HepG2 (cell line): ENCODE data around the gene UQCR11. TPM values are rescaled to one million over a fixed set of nuclear protein-coding genes. Genes with fewer than 3 reads are reported as not detected.

Source experiments
- ATAC-seq: fragments of 200-7000 bp; cut with Tn5 transposase; 3 replicates; pipeline ENCODE4 v1.9.1; 2020; ENCODE audit warnings: mild to moderate bottlenecking, moderate library complexity
- BruUV-seq: library from RNA; stranded (reverse); fragments of 400-500 nt; replicated peaks from 2 replicates; lab custom pipeline; 2021; lab: Mats Ljungman, UMichigan
- CTCF ChIA-PET: fragments of 300-600 bp; formaldehyde crosslinking; extraction: SDS; loops from one replicate; lab custom pipeline; 2021; ENCODE audit warnings: low total read pairs, inconsistent platforms, low intra/inter-chr PET ratio; lab: Yijun Ruan, JAX
- POLR2A ChIA-PET: fragments of 350-600 bp; sonication (Branson Sonifier 250); formaldehyde crosslinking; loops from one replicate; lab custom pipeline; 2020; ENCODE audit warnings: antibody characterized with exemption, inconsistent platforms; lab: Yijun Ruan, JAX
- DNase-seq: peaks from one replicate; pipeline ENCODE4 v3.0.0-alpha.2; 2015; ENCODE audit warnings: low spot score
- FAIRE-seq: peaks from 3 replicates; lab custom pipeline; 2011; peaks lifted over from hg19 to GRCh38; lab: Jason Lieb, UNC
- H2AFZ ChIP-seq: one replicate; pipeline ENCODE4 v1.6.1; 2011; ENCODE audit warnings: low read length, inconsistent platforms
- H3K27ac ChIP-seq: fragments of 300-600 bp; 3 replicates; pipeline ENCODE4 v1.8.0; 2011; ENCODE audit warnings: mixed run types, mild to moderate bottlenecking, mixed read lengths, low read length, inconsistent platforms; ENCODE audit not compliant: insufficient read depth; ENCODE audit errors: extremely low read length
- H3K27me3 ChIP-seq, 2 experiments: fragments of 200-600 bp in 1 of 2; 2 replicates in 1 of 2; 3 replicates in 1 of 2; pipeline versions ENCODE4 v1.6.0 to v1.8.0; 2011; ENCODE audit warnings: low read length in 2 of 2, mild to moderate bottlenecking in 2 of 2, moderate library complexity in 2 of 2, inconsistent platforms in 1 of 2; ENCODE audit not compliant: insufficient read depth in 2 of 2, control insufficient read depth in 1 of 2
- H3K36me3 ChIP-seq, 2 experiments: fragments of 200-600 bp in 1 of 2; replicated peaks in 1 of 2; 2 replicates in 1 of 2; 3 replicates in 1 of 2; pipeline versions ENCODE4 v1.5.1 to v1.8.0; 2011; ENCODE audit warnings: low read length in 2 of 2, inconsistent platforms in 1 of 2; ENCODE audit not compliant: insufficient read depth in 2 of 2, control insufficient read depth in 1 of 2
- H3K4me1 ChIP-seq: 2 replicates; pipeline ENCODE4 v1.5.1; 2012; ENCODE audit warnings: low read length, inconsistent platforms; ENCODE audit not compliant: insufficient read depth
- H3K4me2 ChIP-seq: 2 replicates; pipeline ENCODE4 v1.6.0; 2011; ENCODE audit warnings: low read depth, low read length, inconsistent platforms
- H3K4me3 ChIP-seq, 3 experiments: fragments of 200-600 bp in 1 of 3; sonication (generic), shearing (Covaris generic) in 1 of 3; replicated peaks in 1 of 3; 2 replicates each; pipeline ENCODE4 v1.5.1; 2011 to 2016; ENCODE audit warnings: low read length in 3 of 3, inconsistent platforms in 2 of 3, low read depth in 2 of 3, mild to moderate bottlenecking in 2 of 3, control low read depth in 1 of 3, mixed read lengths in 1 of 3; ENCODE audit not compliant: insufficient read depth in 1 of 3
- H3K79me2 ChIP-seq: one replicate; pipeline ENCODE4 v1.6.1; 2011; ENCODE audit warnings: low read length, inconsistent platforms; ENCODE audit not compliant: insufficient read depth
- H3K9ac ChIP-seq: 2 replicates; pipeline ENCODE4 v1.6.0; 2011; ENCODE audit warnings: mild to moderate bottlenecking, low read depth, low read length, inconsistent platforms; ENCODE audit not compliant: insufficient read depth
- H3K9me3 ChIP-seq: 2 replicates; pipeline ENCODE4 v1.5.1; 2012; ENCODE audit warnings: mild to moderate bottlenecking, low read length
- H4K20me1 ChIP-seq: 2 replicates; pipeline ENCODE4 v1.6.0; 2011; ENCODE audit warnings: inconsistent platforms, mild to moderate bottlenecking, low read length, moderate library complexity; ENCODE audit not compliant: insufficient read depth
- AGO2 ChIP-seq: fragments of 200-400 bp; formaldehyde crosslinking; optimal IDR thresholded peaks from 2 replicates; pipeline ENCODE3; 2017; ENCODE audit warnings: mild to moderate bottlenecking, low read depth, low read length, moderate library complexity
- DBP ChIP-seq: sonication (generic); formaldehyde crosslinking; IDR thresholded peaks from 2 replicates; pipeline ENCODE4 v1.4.0; 2020; ENCODE audit warnings: missing genetic modification reagents; ENCODE audit errors: not compliant biosample characterization
- FUBP1 ChIP-seq: sonication (generic); formaldehyde crosslinking; IDR thresholded peaks from 2 replicates; pipeline ENCODE4 v1.5.1; 2020; ENCODE audit warnings: missing genetic modification reagents, mild to moderate bottlenecking, borderline replicate concordance
- HCFC1 ChIP-seq: fragments of 150-350 bp; IDR thresholded peaks from 2 replicates; pipeline ENCODE4 v1.6.1; 2014; ENCODE audit warnings: low read depth, low read length
- HDAC1 ChIP-seq: sonication (generic); formaldehyde crosslinking; IDR thresholded peaks from 2 replicates; pipeline ENCODE4 v1.5.1; 2020; ENCODE audit warnings: mild to moderate bottlenecking, missing genetic modification reagents
- PHB2 ChIP-seq: fragments of 450-650 bp; IDR thresholded peaks from 2 replicates; pipeline ENCODE4 v1.6.1; 2018; ENCODE audit not compliant: partially characterized antibody
- RFX1 ChIP-seq: fragments of 450-650 bp; IDR thresholded peaks from 2 replicates; pipeline ENCODE4 v1.6.1; 2017
- SSRP1 ChIP-seq: IDR thresholded peaks from 2 replicates; pipeline ENCODE4 v1.6.1; 2016; ENCODE audit warnings: control low read depth
- THAP8 ChIP-seq: sonication (generic); formaldehyde crosslinking; IDR thresholded peaks from 2 replicates; pipeline ENCODE4 v1.5.1; 2020; ENCODE audit warnings: missing genetic modification reagents, mild to moderate bottlenecking, borderline replicate concordance
- ZBTB44 ChIP-seq: sonication (generic); formaldehyde crosslinking; IDR thresholded peaks from 2 replicates; pipeline ENCODE4 v1.4.0; 2020; ENCODE audit warnings: missing genetic modification reagents
- ZNF101 ChIP-seq: sonication (generic); formaldehyde crosslinking; IDR thresholded peaks from 2 replicates; pipeline ENCODE4 v1.4.0; 2020; ENCODE audit warnings: mild to moderate bottlenecking, low read depth, missing genetic modification reagents, borderline replicate concordance
- ZNF121 ChIP-seq: sonication (generic); formaldehyde crosslinking; IDR thresholded peaks from 2 replicates; pipeline ENCODE4 v1.5.0; 2020; ENCODE audit warnings: mild to moderate bottlenecking, missing genetic modification reagents
- ZNF230 ChIP-seq: sonication (generic); formaldehyde crosslinking; IDR thresholded peaks from 2 replicates; pipeline ENCODE4 v1.4.0; 2020; ENCODE audit warnings: mild to moderate bottlenecking, missing genetic modification reagents
- ZNF7 ChIP-seq: IDR thresholded peaks from 2 replicates; pipeline ENCODE4 v1.6.1; 2016; ENCODE audit warnings: missing biosample characterization, missing genetic modification reagents
- ZSCAN9 ChIP-seq: IDR thresholded peaks from 2 replicates; pipeline ENCODE4 v1.6.1; 2016; ENCODE audit warnings: borderline replicate concordance
- WGBS: methylation state at CpG from one replicate; pipeline ENCODE4 v1.1.6; 2017; ENCODE audit warnings: low lambda C conversion rate; 5-methylcytosine and 5-hydroxymethylcytosine counted together
- in situ Hi-C: cut with HindIII; loops from 2 replicates; pipeline ENCODE4 v1.10.0; 2017; ENCODE audit warnings: low pct_unique_long_range_greater_than_20kb; ENCODE audit not compliant: extremely low pct_ligation_motif_present
- intact Hi-C: fragments of 100-400 bp; cut with micrococcal nuclease; formaldehyde crosslinking; loops from one replicate; pipeline ENCODE4 v1.10.0; 2022; ENCODE audit not compliant: unreplicated experiment
- polyA plus RNA-seq, 8 experiments: library from polyadenylated mRNA; depleted of rRNA in 3 of 8; stranded (reverse) in 7 of 8; unstranded in 1 of 8; fragments of >200 nt; fragmentation: Illumina TruSeq in 4 of 8; extraction: Trizol in 4 of 8; gene quantifications; 2 replicates each; pipeline versions ENCODE4 v1.2.1 to v1.2.3, GENCODE V29; 2011 to 2016; ENCODE audit warnings: low read depth in 4 of 8, missing spikeins in 1 of 8, mixed read lengths in 1 of 8; ENCODE audit not compliant: insufficient read depth in 1 of 8
- total RNA-seq, 5 experiments: library from RNA; depleted of rRNA; stranded (reverse); fragments of >200 nt; fragmentation: Illumina TruSeq; extraction: Trizol; gene quantifications; 2 replicates each; pipeline ENCODE4 v1.2.3, GENCODE V29; 2016; ENCODE audit warnings: low read depth in 1 of 5

Gene UQCR11
- total and polyA plus RNA-seq, 2 of the 13 experiments (the other 11 are each of a cell fraction or from before 2014, with no cell fraction given) = 125 to 214 TPM

- Histone ChIP-seq H3K27ac (no peak overlapping the region), H3K4me3 (no peak overlapping the region), H3K4me1 (0 out of 2 replicates have a peak, but pooled peaks cover 11% of the 10 kb centered on the region), H2AFZ (no peak overlapping the region), H4K20me1 (no peaks in the 10 kb centered on the region), H3K9ac (no peak overlapping the region), H3K79me2 (peaks cover 16% of the 10 kb centered on the region), H3K27me3 (no peaks in the 10 kb centered on the region), H3K4me2 (no peak overlapping the region), H3K9me3 (no peaks in the 10 kb centered on the region), H3K36me3 (peaks cover 9 to 49% of the 10 kb centered on the region in 2 experiments; a peak in 4 of 5 replicates)
- ChIA-PET POLR2A (no interaction called here), CTCF (no interaction called here)
- TF ChIP-seq ZSCAN9 (CRISPR knock-in tag) (no peak), SSRP1 (CRISPR knock-in tag) (no peak), ZNF7 (CRISPR knock-in tag) (no peak), ZNF230 (CRISPR knock-in tag) (no peak), FUBP1 (no peak), THAP8 (CRISPR knock-in tag) (no peak), HCFC1 (no peak), PHB2 (no peak), ZNF121 (CRISPR knock-in tag) (0 out of 2 replicates have a peak, but pooled peaks have one; percentile 21), DBP (CRISPR knock-in tag) (no peak), AGO2 (peak; percentile 57), ZNF101 (CRISPR knock-in tag) (no peak), HDAC1 (no peak), RFX1 (no peak), ZBTB44 (CRISPR knock-in tag) (no peak)
- DNase-seq = no peak
- no TSS peak for BruUV-seq
- intact Hi-C loops = no loop called here
- no peak for ATAC-seq
- 97% methylated on average over 11 of the region's 34 CpGs for WGBS
- in situ Hi-C loops = no loop called here
- no peak for FAIRE-seq
Measured at GRCh38 chr19:1636325-1637236, 31.3 kb upstream of the UQCR11 start.
